MM.1S (cell line): ENCODE data around the gene KCNIP3.

Source experiments
- DNase-seq: peaks from one replicate; pipeline ENCODE4 v3.0.0-alpha.2; 2015
- H2AFZ ChIP-seq: fragments of 300-600 bp; sonication (generic); 2 replicates; pipeline ENCODE4 v1.6.0; 2016; ENCODE audit warnings: antibody characterized with exemption, low read length
- H3F3A ChIP-seq: fragments of 300-600 bp; sonication (generic); 2 replicates; pipeline ENCODE4 v1.6.1; 2016; ENCODE audit warnings: mild to moderate bottlenecking, antibody characterized with exemption, low read length, moderate library complexity, mixed read lengths; ENCODE audit not compliant: insufficient read depth
- H3K27ac ChIP-seq: fragments of 300-600 bp; sonication (generic); 2 replicates; pipeline ENCODE4 v1.5.1; 2016; ENCODE audit warnings: mild to moderate bottlenecking, low read length
- H3K27me3 ChIP-seq: fragments of 300-600 bp; sonication (generic); replicated peaks from 2 replicates; pipeline ENCODE4 v1.6.0; 2016; ENCODE audit warnings: low read length; ENCODE audit not compliant: insufficient read depth
- H3K36me3 ChIP-seq: fragments of 300-600 bp; sonication (generic); replicated peaks from 2 replicates; pipeline ENCODE4 v1.6.1; 2016; ENCODE audit warnings: mild to moderate bottlenecking, low read length, mixed read lengths; ENCODE audit not compliant: insufficient read depth
- H3K4me1 ChIP-seq: fragments of 300-600 bp; sonication (generic); 2 replicates; pipeline ENCODE4 v1.6.1; 2016; ENCODE audit warnings: low read length, mixed read lengths
- H3K4me2 ChIP-seq: fragments of 300-600 bp; sonication (generic); 2 replicates; pipeline ENCODE4 v1.6.0; 2016; ENCODE audit warnings: low read depth, low read length
- H3K4me3 ChIP-seq: fragments of 300-600 bp; sonication (generic); 2 replicates; pipeline ENCODE4 v1.5.1; 2016; ENCODE audit warnings: low read length, mixed read lengths
- H3K79me2 ChIP-seq: fragments of 300-600 bp; sonication (generic); 2 replicates; pipeline ENCODE4 v1.6.1; 2016; ENCODE audit warnings: mixed run types, low read length, mixed read lengths
- H3K9ac ChIP-seq: fragments of 300-600 bp; sonication (generic); 2 replicates; pipeline ENCODE4 v1.6.1; 2016; ENCODE audit warnings: low read length, mixed read lengths
- H3K9me2 ChIP-seq: fragments of 300-600 bp; sonication (generic); replicated peaks from 2 replicates; pipeline ENCODE4 v1.6.1; 2016; ENCODE audit warnings: mild to moderate bottlenecking, low read length, mixed read lengths; ENCODE audit not compliant: insufficient read depth
- H3K9me3 ChIP-seq: fragments of 300-600 bp; sonication (generic); replicated peaks from 2 replicates; pipeline ENCODE4 v1.6.1; 2016; ENCODE audit warnings: mild to moderate bottlenecking, low read length, mixed read lengths; ENCODE audit not compliant: insufficient read depth
- H4K20me1 ChIP-seq: fragments of 300-600 bp; sonication (generic); 2 replicates; pipeline ENCODE4 v1.6.1; 2016; ENCODE audit warnings: mild to moderate bottlenecking, low read length, moderate library complexity, mixed read lengths; ENCODE audit not compliant: insufficient read depth
- CTCF ChIP-seq: fragments of 300-600 bp; sonication (generic); IDR thresholded peaks from 2 replicates; pipeline ENCODE4 v1.5.1; 2016; ENCODE audit warnings: antibody characterized with exemption, low read length, mixed read lengths
- EZH2 ChIP-seq: fragments of 300-600 bp; sonication (generic); optimal IDR thresholded peaks from 2 replicates; pipeline ENCODE3; 2017; ENCODE audit warnings: low read depth, mild to moderate bottlenecking, antibody characterized with exemption, low read length, mixed read lengths
- EZH2phosphoT487 ChIP-seq: fragments of 300-600 bp; sonication (generic); IDR thresholded peaks from 2 replicates; pipeline ENCODE4 v1.6.1; 2018; ENCODE audit warnings: antibody characterized with exemption, low read length

Gene KCNIP3

GRCh38 chr2:95392320-95392719 is 95.2 kb downstream of the KCNIP3 start:
- no peak for TF ChIP-seq CTCF
- TF ChIP-seq EZH2, result no peak
- no peak for TF ChIP-seq EZH2phosphoT487
- H3K79me2 ChIP-seq, result no peaks in the 10 kb centered on the region
- no peaks in the 10 kb centered on the region for H3F3A ChIP-seq
- no peaks in the 10 kb centered on the region for H3K9me3 ChIP-seq
- no peaks in the 10 kb centered on the region for H4K20me1 ChIP-seq
- H3K9me2 ChIP-seq, result no peaks in the 10 kb centered on the region
- no peaks in the 10 kb centered on the region for H3K36me3 ChIP-seq
- no peak overlapping the region for H3K9ac ChIP-seq
- no peak overlapping the region for H3K27ac ChIP-seq
- H3K4me1 ChIP-seq, result no peaks in the 10 kb centered on the region
- DNase-seq, result no peak
- no peak overlapping the region for H2AFZ ChIP-seq
- no peaks in the 10 kb centered on the region; the same call in 1 of the 2 replicates for H3K27me3 ChIP-seq
- H3K4me2 ChIP-seq, result no peak overlapping the region
- no peak overlapping the region for H3K4me3 ChIP-seq

- H2AFZ ChIP-seq, result no peak overlapping the region
- H3K36me3 ChIP-seq, result no peaks in the 10 kb centered on the region
- no peaks in the 10 kb centered on the region; the same call in 1 of the 2 replicates for H3K27me3 ChIP-seq
- H4K20me1 ChIP-seq, result no peaks in the 10 kb centered on the region
- H3F3A ChIP-seq, result no peaks in the 10 kb centered on the region
- H3K9me3 ChIP-seq, result no peaks in the 10 kb centered on the region
- no peak for TF ChIP-seq EZH2phosphoT487
- TF ChIP-seq CTCF, result peak; percentile 20
- no peak for TF ChIP-seq EZH2
- no peak overlapping the region for H3K4me2 ChIP-seq
- no peaks in the 10 kb centered on the region for H3K9me2 ChIP-seq
- H3K27ac ChIP-seq, result no peak overlapping the region
- no peak for DNase-seq
- no peak overlapping the region for H3K9ac ChIP-seq
- H3K4me3 ChIP-seq, result no peak overlapping the region
- H3K4me1 ChIP-seq, result no peaks in the 10 kb centered on the region
- H3K79me2 ChIP-seq, result no peaks in the 10 kb centered on the region
These were observed 95.7 kb downstream of the KCNIP3 start for GRCh38 chr2:95392730-95393455.

GRCh38 chr2:95393901-95394300 is 96.8 kb downstream of the KCNIP3 start:
- Histone ChIP-seq H3K9me3 (no peaks in the 10 kb centered on the region), H3F3A (no peaks in the 10 kb centered on the region), H3K4me3 (no peak overlapping the region), H3K4me2 (no peak overlapping the region), H3K9me2 (no peaks in the 10 kb centered on the region), H2AFZ (no peak overlapping the region), H3K4me1 (no peaks in the 10 kb centered on the region), H4K20me1 (no peaks in the 10 kb centered on the region), H3K27ac (no peak overlapping the region), H3K36me3 (no peaks in the 10 kb centered on the region), H3K27me3 (no peaks in the 10 kb centered on the region), H3K9ac (no peak overlapping the region), H3K79me2 (no peaks in the 10 kb centered on the region)
- TF ChIP-seq EZH2phosphoT487, result no peak
- no peak for TF ChIP-seq CTCF
- TF ChIP-seq EZH2, result no peak
- DNase-seq, result no peak
